Upper lobe of left lung (tissue), 4 donors: Measurements from ENCODE around the gene ELOVL6.

ENCODE experiments used
- CTCF ChIP-seq, 6 experiments: fragments of 450-650 bp in 4 of 6; fragments of 200-600 bp in 2 of 6; sonication (generic) in 2 of 6; IDR thresholded peaks; one replicate each; pipeline ENCODE4 v1.5.1; 2016 to 2019; ENCODE audit warnings: antibody characterized with exemption in 6 of 6
- EP300 ChIP-seq, 4 donors: sonication (generic); formaldehyde crosslinking; IDR thresholded peaks; one replicate each; pipeline ENCODE4 v1.5.1; 2017; ENCODE audit warnings: antibody characterized with exemption in 4 of 4, control low read depth in 2 of 4
- POLR2A ChIP-seq, 4 donors: fragments of 450-650 bp; IDR thresholded peaks; one replicate each; pipeline ENCODE4 v1.5.1; 2016 to 2017; ENCODE audit warnings: antibody characterized with exemption in 4 of 4, mild to moderate bottlenecking in 2 of 4
- POLR2AphosphoS5 ChIP-seq, 2 donors: sonication (generic); formaldehyde crosslinking; IDR thresholded peaks; one replicate each; pipeline ENCODE4 v1.5.1; 2017; ENCODE audit warnings: antibody characterized with exemption in 2 of 2

GRCh38 chr4:110197529-110198042 lies 829 bp downstream of the ELOVL6 start:
- TF ChIP-seq CTCF (IDR thresholded peaks at IDR 0.05) (no peak), POLR2AphosphoS5 (IDR thresholded peaks at IDR 0.05) (no peak), POLR2A (IDR thresholded peaks at IDR 0.05) (no peak), EP300 (IDR thresholded peaks at IDR 0.05) (no peak)
